Fibroblast of the aortic adventitia (primary cell): Measurements from ENCODE around the gene FRMD1. TPM values are rescaled to one million over a fixed set of nuclear protein-coding genes. Genes with fewer than 3 reads are reported as not detected.

Source experiments
- DNase-seq: peaks from one replicate; pipeline ENCODE4 v3.0.0-alpha.2; 2010; ENCODE audit warnings: low read depth
- H3K4me3 ChIP-seq: 2 replicates; pipeline ENCODE4 v1.5.1; 2011; ENCODE audit warnings: low read depth, mild to moderate bottlenecking, control low read depth, low read length, moderate library complexity
- CTCF ChIP-seq: IDR thresholded peaks from 2 replicates; pipeline ENCODE4 v1.5.1; 2011; ENCODE audit warnings: mild to moderate bottlenecking, low read length, control low read depth, inconsistent platforms; ENCODE audit not compliant: insufficient read depth
- total RNA-seq: library from RNA; depleted of rRNA; stranded (reverse); fragments of >200 nt; gene quantifications from 2 replicates; pipeline ENCODE4 v1.2.3, GENCODE V29; 2012; ENCODE audit warnings: low replicate concordance

Gene FRMD1
- total RNA-seq, 1 donor, result not detected

- DNase-seq, result no peak
- no peak overlapping the region for H3K4me3 ChIP-seq
- TF ChIP-seq CTCF, result no peak
These were observed 52.9 kb downstream of the FRMD1 start for GRCh38 chr6:168025831-168026710.

- no peak overlapping the region for H3K4me3 ChIP-seq
- DNase-seq, result no peak
- TF ChIP-seq CTCF, result no peak
These were observed 54.0 kb downstream of the FRMD1 start for GRCh38 chr6:168024951-168025510.

GRCh38 chr6:168022488-168023321, 56.3 kb downstream of the FRMD1 start:
- no peak for TF ChIP-seq CTCF
- DNase-seq, result no peak
- no peak overlapping the region for H3K4me3 ChIP-seq

GRCh38 chr6:168021581-168021980, 57.4 kb downstream of the FRMD1 start:
- no peak for TF ChIP-seq CTCF
- no peak for DNase-seq
- H3K4me3 ChIP-seq, result no peak overlapping the region

GRCh38 chr6:168020242-168020641, 58.8 kb downstream of the FRMD1 start:
- DNase-seq, result no peak
- H3K4me3 ChIP-seq, result no peak overlapping the region
- no peak for TF ChIP-seq CTCF

GRCh38 chr6:168018664-168019063, 60.3 kb downstream of the FRMD1 start:
- no peak for TF ChIP-seq CTCF

More at GRCh38 chr6:168018664-168019063, 60.3 kb downstream of the FRMD1 start:
- no peak for DNase-seq
- H3K4me3 ChIP-seq, result no peak overlapping the region
